ENCODE data around the gene SLC26A6.

SLC26A6 gene

GRCh38 chr3:48660800-48661400, 25.6 kb upstream of the SLC26A6 start:
- no peak for DNase-seq

- DNase-seq, result no peak
Measured at GRCh38 chr3:48656841-48657281, 21.6 kb upstream of the SLC26A6 start.

DNA sequence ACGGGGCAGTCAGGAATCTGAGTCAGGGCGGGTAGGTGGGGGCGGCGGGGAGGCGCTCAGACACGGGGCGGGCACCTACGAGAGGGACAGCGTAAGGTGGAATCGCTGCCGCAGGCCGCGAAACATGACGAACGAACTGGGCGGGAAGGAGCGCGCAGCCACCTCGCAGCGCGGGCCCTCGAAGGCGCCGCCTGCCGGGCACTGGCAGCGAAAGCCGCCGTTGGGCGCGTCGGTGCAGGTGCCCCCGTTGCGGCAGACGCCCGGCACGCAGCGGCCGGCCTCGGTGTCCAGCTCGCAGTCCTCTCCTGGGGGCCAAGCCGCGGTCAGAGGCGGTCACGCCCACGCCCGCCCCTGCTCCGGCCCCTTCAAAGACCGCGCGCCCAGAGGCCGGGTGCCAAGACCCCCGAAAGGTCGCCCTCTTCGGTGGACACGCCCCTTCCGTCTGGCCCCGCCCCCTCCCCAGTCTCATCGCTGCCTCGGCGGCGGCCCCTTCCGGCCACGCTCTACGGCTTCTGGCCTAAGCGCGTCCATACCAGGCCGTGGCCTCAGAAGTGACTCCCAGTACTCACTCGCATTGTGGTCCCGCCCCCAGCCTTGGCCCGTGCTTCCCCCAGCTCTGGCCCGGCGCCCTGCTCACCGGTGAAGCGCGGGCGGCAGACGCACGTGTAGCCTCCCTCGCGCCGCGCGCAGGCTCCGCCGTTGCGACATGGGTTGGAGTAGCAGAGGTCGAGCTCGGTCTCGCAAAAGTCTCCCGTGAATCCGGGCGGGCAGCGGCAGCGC, 21.0 kb upstream of the SLC26A6 start:
- no peak for DNase-seq

- no peak for DNase-seq
Measured at GRCh38 chr3:48655606-48656005, 20.3 kb upstream of the SLC26A6 start.

- no peak for DNase-seq
Measured at GRCh38 chr3:48655063-48655462, 19.8 kb upstream of the SLC26A6 start.

- DNase-seq, result no peak
Measured at GRCh38 chr3:48652923-48653715, 17.9 kb upstream of the SLC26A6 start.

DNA sequence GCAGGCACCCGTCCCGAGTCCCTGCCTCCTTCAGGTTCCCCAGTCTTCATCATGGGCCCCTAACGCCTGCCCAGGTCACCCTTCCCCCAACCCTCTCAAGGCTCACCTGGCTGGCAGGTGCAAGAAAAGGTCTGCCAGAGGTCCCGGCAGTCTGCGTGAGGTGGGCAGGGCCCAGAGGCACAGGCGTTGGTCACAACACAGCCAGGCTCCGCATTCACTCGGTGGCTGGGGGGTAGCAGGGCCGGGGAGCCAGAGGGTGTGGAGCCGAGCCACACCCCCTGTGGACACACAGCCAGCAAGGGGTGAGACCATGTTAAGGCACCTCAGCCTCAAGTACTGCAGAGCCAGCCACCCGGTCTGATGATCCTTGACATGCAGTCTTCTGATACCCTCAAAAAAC, 16.5 kb upstream of the SLC26A6 start:
- no peak for DNase-seq

GRCh38 chr3:48650723-48651122, 15.5 kb upstream of the SLC26A6 start:
- no peak for DNase-seq

DNA sequence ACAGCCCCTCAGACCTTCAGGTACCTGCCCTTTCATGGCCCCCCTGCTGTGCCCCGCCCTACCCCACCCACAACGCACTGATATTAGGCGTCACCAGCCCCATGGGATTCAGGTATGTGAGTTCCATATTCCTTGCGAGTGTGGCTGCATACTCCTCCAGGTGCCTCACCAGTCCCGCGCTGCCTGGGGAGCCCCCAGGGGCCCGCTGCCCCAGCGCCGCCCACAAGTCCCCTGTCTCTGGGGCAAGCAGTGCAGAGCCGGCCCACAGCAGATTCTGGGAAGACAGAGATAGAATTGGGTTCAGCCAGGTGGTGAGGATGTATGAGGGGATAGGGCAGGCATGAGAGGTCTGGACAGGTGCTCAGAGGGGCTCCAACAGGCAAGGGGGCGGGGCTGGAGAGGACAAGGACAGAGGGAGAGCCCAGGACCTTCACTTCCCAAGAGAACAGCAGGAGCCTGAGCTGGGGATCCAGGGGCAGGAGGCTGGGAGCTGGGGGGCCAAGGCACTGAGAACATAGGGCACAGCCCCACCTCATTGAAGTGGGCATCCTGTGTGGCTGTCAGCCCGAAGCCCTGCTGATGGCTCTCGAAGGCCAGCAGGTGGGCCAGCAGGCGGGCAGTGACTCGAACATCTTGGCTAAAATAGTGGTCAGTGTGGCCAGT, 13.1 kb upstream of the SLC26A6 start:
- DNase-seq, result no peak

DNA sequence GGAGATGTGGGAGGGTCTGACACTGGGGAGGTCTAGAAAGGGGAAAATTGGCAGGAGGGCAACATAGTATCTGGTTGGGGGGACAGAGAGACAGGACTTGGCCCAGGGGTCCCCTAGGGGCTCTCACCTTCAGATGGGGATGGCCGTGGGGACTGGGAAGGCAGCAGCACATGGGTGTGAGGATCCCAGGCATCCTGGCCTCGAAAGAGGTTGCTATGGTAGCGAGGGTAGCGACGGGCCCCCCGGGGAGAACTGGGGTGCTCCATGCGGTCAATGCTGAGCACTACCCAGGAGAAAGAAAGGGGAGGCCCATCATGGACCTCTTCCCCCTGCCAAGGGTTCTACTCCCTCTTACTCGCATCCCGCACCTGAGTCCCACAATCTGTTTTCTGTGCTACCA, 12.5 kb upstream of the SLC26A6 start:
- no peak for DNase-seq

- no peak for DNase-seq
Measured at GRCh38 chr3:48644898-48645760, 9.9 kb upstream of the SLC26A6 start.

GRCh38 chr3:48642605-48643004, 7.3 kb upstream of the SLC26A6 start:
- DNase-seq, result no peak

DNA sequence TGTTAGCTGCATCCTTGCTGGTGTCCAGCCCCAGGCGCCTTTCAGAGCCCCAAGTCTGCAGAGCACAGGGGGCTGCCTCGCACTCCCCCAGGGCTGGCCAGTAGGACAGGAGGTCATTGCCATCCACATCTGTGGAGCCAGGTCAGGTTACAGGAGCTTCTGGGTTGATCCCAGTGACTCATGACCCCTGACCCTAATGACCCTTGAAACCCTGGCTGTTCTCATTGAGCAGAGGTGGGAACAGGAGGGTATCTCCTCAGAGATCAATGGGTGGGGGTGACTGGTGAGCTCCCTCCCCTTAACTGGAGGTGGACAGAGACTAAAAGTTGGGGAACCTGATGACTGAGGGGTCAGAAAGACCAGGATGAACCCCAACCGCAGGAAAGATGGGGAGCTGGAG, 6.1 kb upstream of the SLC26A6 start:
- DNase-seq, result no peak

- DNase-seq, result no peak
Measured at GRCh38 chr3:48639944-48640606, 4.8 kb upstream of the SLC26A6 start.

- no peak for DNase-seq
Measured at GRCh38 chr3:48637305-48637704, 2.0 kb upstream of the SLC26A6 start.

DNA sequence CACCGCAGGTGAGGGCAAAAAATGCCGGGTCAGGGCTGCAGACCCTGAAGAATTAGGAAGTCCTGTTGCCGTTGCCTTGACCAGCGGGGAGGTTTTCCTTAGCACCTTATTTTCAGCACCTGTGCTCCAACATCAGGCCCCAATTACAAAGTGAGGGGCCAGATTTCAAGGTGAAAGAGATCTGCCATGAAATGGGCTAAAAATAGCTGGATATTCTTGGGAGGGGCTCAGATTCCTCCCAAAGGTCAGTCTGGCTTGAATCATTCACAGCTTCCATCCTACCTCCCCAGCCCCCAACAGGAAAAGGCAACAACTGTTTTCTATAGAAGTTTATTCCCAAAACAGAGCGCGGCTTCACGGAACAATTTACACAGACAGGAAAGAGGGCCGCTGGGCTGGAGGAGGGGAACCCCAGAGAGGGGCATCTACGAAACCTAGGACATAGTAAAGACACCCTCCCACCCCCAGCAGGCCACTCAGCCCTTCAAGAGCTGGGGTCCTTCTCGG, 941 bp upstream of the SLC26A6 start:
- DNase-seq, result no peak

GRCh38 chr3:48634661-48635221, 520 bp downstream of the SLC26A6 start:
- DNase-seq, result peak; percentile 11

- DNase-seq, result no peak
Measured at GRCh38 chr3:48633743-48634142, 1.5 kb downstream of the SLC26A6 start.

- DNase-seq, result no peak
Measured at GRCh38 chr3:48633256-48633655, 2.0 kb downstream of the SLC26A6 start.

DNA sequence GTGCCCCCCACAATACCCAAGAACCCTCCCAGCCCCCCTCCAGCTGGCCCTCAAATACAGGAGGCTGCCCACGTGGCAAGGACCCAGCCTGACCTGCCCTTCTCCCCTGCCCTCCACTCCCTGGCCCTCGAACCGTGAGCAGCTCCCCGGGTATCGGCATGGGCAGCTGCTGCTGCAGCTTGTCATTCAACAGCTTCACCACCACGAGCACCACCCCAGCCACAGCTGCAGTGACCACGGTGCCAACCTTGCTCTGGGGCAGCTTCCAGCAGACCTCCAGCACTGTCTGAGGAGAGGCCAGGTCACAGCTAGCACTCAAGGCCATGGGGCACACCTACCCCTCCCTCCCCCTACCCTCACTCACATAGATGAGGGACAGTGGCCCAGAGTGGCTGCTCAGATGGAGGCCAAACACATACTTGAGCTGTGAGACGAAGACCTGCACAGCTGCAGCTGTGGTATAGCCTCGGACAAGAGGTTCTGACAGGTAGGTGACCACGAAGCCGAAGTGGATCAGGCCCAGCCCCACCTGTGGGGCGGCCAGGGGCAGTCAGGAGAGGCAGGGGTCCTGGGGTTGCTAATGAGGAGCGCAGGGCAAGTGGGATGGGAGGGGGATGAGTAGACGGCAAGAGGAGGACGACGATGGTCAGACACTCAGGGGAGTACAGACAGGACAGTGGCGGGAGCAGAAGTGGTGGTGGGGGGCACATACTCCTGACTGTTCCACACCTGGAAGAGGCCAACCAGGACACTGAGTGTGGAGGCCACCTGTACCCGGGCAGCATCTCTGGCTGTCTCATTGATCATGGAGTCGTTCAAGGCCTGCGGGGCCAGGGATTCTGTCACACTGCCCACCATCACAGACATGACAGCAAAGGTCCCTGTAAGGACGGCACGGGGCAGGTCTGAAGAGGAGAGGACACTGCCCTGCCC, 3.5 kb downstream of the SLC26A6 start:
- DNase-seq, result no peak
